ENCODE data around the gene SHB.
A peak's percentile ranks its signal among the peaks of the same experiment; 100 is the strongest.

The SHB gene

DNA sequence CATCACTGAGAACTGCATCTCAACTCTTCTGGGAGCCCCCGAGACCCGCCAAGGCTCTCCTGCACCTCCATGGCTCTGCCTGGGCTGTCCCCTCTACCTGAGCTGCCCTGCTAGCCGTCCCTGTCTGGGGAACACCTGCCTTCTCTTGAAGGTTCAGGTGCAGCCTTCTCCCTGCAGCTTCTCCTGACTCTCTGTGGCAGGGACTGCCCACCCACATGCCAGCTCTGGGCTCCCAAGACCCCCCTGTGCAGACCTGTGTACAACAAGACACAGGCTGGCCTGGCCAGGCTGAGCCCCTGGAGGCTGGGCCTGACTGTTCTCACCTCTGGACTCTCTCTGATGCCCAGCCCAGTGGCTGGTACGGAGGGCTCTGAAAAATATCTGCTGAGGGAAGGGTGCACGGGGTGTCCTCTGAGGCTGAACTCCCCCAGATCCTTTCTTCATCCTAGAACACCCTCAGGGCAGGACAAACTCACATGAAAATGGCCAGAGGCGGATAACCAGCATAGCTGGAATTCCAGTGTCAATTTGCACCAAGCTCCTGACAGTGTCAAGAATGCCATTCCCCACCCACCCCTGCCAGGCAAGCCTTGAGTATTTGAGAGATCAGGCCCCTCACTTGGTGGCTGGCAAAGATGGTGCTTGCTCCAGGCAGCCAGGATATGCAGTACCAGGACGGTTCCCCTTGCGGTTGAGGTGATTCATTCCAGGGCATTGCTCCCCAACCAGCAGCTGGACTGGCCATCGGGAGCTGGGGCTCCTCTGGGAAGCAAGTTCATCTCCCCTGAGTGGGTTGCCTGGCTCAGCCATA, 124.2 kb downstream of the SHB start:
- H3K9ac ChIP-seq (ENCODE audit: low read length): peak overlapping the region; percentile 22
- peaks cover 42% of the 10 kb centered on the region; the same call in 1 of the 2 replicates for H3K36me3 ChIP-seq (ENCODE audit: control insufficient read depth, insufficient read depth, low read length)
- no peaks in the 10 kb centered on the region for H3K9me3 ChIP-seq (ENCODE audit: control insufficient read depth, insufficient read depth, low read depth, low read length)
- H3K27ac ChIP-seq (ENCODE audit: low read depth, low read length): peak overlapping the region; percentile 57; the same call in 1 of the 2 replicates
- H3K4me1 ChIP-seq (ENCODE audit: control insufficient read depth, insufficient read depth, low read length): peaks cover 30% of the 10 kb centered on the region
- H3K27me3 ChIP-seq (ENCODE audit: control insufficient read depth, insufficient read depth, low read length): no peaks in the 10 kb centered on the region
- H3K4me3 ChIP-seq (ENCODE audit: low read depth, low read length): no peak overlapping the region

DNA sequence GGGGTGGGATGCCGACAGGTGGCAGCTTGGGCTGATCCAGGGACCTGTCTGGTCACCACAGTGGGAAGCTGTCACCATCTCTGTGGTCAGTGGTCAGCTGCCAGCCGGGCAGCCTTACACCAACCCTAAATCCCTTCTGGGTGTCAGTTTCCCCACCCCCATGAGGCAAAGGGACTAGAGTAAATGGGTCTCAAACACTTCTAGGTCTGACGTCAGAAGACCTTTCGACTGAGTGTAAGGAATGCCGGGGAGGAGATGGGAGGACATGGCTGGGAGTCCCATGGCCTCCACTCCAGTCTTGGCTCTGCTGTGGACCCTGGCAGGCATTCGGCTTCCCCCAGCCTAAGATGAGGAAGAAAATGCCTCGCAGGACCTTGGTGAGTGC, 124.8 kb downstream of the SHB start:
- Histone ChIP-seq H3K4me3 (ENCODE audit: low read depth, low read length) (no peak overlapping the region), H3K27me3 (ENCODE audit: control insufficient read depth, insufficient read depth, low read length) (no peaks in the 10 kb centered on the region), H3K36me3 (ENCODE audit: control insufficient read depth, insufficient read depth, low read length) (peaks cover 39% of the 10 kb centered on the region; the same call in 1 of the 2 replicates), H3K9me3 (ENCODE audit: control insufficient read depth, insufficient read depth, low read depth, low read length) (no peaks in the 10 kb centered on the region), H3K27ac (ENCODE audit: low read depth, low read length) (peak overlapping the region; percentile 25; the same call in 1 of the 2 replicates), H3K4me1 (ENCODE audit: control insufficient read depth, insufficient read depth, low read length) (peaks cover 31% of the 10 kb centered on the region), H3K9ac (ENCODE audit: low read length) (peak overlapping the region; percentile 34)

DNA sequence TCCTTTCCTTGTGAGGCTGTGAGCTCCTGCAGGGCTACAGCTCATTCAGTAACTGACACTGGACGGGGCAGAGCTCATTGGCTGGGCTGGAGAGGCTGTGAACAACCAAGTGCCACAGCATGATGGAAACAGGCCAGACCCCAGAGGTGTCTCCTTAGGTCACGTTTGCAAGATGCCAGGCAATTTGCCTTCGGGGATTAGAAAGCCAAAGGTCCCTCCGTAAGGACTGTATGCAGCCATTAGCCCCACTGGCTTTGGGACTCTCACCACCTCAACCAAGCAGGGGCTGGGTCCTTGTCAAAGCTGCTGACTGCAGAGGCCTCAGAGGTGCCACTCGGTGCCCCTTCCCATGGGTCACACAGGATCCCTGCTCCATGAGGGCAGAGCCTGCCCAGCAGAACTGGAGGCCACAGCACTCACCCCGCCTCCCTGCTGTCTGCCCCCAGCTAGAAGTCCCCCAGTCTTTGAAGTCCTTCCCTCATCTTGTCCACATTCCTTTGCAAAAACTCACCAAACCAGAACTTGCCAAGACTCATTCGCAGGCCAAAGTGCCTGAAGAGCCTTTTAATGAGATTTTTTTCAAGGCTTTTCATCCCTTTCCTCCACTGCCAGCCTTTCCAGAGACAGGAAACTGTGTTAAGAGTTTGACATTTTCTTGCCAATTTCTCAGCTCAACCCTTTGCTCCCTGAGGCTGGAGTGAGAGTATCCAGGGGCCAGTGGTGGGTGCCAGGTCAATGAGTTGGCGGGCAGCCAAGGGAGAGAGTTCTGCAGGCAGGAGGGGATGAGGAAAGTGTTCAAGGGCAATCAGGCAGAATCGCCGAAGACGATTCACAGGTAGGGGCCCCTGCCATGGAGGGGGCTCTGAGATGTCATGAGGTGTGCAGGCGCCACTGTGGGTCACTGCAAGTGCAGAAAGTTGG, 125.4 kb downstream of the SHB start:
- Histone ChIP-seq H3K4me1 (ENCODE audit: control insufficient read depth, insufficient read depth, low read length) (peaks cover 37% of the 10 kb centered on the region), H3K36me3 (ENCODE audit: control insufficient read depth, insufficient read depth, low read length) (peaks cover 36% of the 10 kb centered on the region; the same call in 1 of the 2 replicates), H3K27me3 (ENCODE audit: control insufficient read depth, insufficient read depth, low read length) (no peaks in the 10 kb centered on the region), H3K27ac (ENCODE audit: low read depth, low read length) (peak overlapping the region; percentile 25; the same call in 1 of the 2 replicates), H3K4me3 (ENCODE audit: low read depth, low read length) (no peak overlapping the region), H3K9me3 (ENCODE audit: control insufficient read depth, insufficient read depth, low read depth, low read length) (no peaks in the 10 kb centered on the region), H3K9ac (ENCODE audit: low read length) (no peak overlapping the region)

DNA sequence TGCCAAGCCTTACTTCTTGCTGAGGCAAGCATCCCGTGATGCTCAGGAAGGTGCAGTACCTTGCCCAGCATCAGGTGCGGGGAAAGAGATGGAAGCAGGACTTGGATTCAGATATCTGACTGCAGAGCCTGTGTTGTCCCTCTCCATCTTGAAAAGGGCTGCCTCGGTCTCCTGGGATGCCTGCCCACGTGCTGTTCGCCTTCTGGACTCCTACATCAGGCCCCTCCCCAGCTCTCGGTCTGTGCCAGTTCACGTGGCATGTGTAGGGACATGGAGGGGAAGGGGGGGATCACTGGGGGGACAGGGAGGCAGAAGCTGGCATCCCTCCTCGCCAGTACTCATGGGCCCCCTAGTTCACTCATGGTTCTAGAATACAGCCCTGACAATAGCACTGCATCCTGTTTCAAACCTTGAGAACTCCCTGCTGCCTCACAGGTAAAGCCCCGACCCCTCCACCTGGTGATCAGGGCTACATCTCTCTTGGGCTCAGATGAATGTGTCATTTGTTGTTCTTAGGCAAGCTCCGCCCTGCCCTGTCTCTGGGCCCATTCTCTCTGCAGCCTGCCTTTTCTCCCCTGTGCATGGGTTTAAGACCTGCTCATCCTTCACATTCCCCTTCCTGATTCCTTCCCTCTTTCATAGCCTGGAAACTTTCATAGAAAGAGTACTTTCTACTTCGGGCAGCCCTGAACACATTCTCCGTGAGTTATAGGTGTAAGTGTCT, 126.2 kb downstream of the SHB start:
- Histone ChIP-seq H3K9ac (ENCODE audit: low read length) (no peak overlapping the region), H3K36me3 (ENCODE audit: control insufficient read depth, insufficient read depth, low read length) (peaks cover 29% of the 10 kb centered on the region; the same call in 1 of the 2 replicates), H3K4me1 (ENCODE audit: control insufficient read depth, insufficient read depth, low read length) (peaks cover 45% of the 10 kb centered on the region), H3K4me3 (ENCODE audit: low read depth, low read length) (no peak overlapping the region), H3K9me3 (ENCODE audit: control insufficient read depth, insufficient read depth, low read depth, low read length) (no peaks in the 10 kb centered on the region), H3K27ac (ENCODE audit: low read depth, low read length) (no peak overlapping the region), H3K27me3 (ENCODE audit: control insufficient read depth, insufficient read depth, low read length) (no peaks in the 10 kb centered on the region)

DNA sequence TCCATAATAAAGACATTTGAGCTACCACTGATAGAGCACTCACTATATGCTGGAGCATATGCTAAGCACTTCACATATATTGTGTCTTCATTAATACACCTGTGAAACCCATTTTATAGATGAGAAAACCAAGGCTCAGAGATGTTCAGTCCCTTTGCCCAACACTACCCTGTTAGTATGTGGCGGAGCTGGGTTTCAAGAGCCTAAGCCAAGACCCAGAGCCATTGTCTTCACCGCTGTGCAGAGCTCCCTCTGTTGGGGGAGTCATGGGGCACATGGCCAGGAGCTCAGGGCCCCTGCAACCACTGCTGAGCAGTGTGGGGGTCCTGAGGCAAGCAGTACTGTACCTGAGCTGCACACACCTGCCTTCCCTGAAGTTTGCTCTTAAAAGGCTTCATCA, 127.8 kb downstream of the SHB start:
- H3K9me3 ChIP-seq (ENCODE audit: control insufficient read depth, insufficient read depth, low read depth, low read length): no peaks in the 10 kb centered on the region
- H3K4me1 ChIP-seq (ENCODE audit: control insufficient read depth, insufficient read depth, low read length): peaks cover 57% of the 10 kb centered on the region
- peaks cover 15% of the 10 kb centered on the region; the same call in 1 of the 2 replicates for H3K36me3 ChIP-seq (ENCODE audit: control insufficient read depth, insufficient read depth, low read length)
- H3K4me3 ChIP-seq (ENCODE audit: low read depth, low read length): no peak overlapping the region
- H3K9ac ChIP-seq (ENCODE audit: low read length): no peak overlapping the region
- H3K27me3 ChIP-seq (ENCODE audit: control insufficient read depth, insufficient read depth, low read length): no peaks in the 10 kb centered on the region
- H3K27ac ChIP-seq (ENCODE audit: low read depth, low read length): no peak overlapping the region

DNA sequence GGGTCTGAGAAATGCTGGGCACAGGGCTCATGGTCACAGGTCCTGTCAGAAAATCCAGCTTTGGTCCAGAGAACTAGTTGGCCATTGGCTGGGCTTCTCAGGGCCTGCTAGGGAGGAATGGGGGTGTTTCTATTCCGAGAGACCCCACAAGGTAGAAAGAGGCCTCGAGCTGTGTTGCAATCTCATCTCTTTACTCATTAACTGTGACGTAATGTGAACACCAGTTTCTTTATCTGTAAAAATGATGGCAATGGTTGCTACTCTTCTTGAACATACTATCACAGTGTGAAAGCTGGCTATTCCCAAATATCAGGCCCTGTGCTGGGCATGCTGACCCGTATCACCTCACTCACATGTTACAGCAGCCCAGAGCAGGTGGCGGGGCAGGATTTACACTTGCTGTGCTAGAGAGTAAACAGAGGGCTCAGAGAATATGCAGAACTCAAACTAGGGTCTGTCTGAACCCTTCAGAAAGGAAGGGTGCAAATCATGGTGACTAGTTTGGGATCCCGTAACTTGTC, 129.4 kb downstream of the SHB start:
- no peaks in the 10 kb centered on the region for H3K27me3 ChIP-seq (ENCODE audit: control insufficient read depth, insufficient read depth, low read length)
- peaks cover under 1% of the 10 kb centered on the region; the same call in 1 of the 2 replicates for H3K36me3 ChIP-seq (ENCODE audit: control insufficient read depth, insufficient read depth, low read length)
- H3K9me3 ChIP-seq (ENCODE audit: control insufficient read depth, insufficient read depth, low read depth, low read length): no peaks in the 10 kb centered on the region
- no peak overlapping the region for H3K4me3 ChIP-seq (ENCODE audit: low read depth, low read length)
- H3K27ac ChIP-seq (ENCODE audit: low read depth, low read length): no peak overlapping the region
- H3K9ac ChIP-seq (ENCODE audit: low read length): no peak overlapping the region
- peaks cover 43% of the 10 kb centered on the region; the same call in 1 of the 2 replicates for H3K4me1 ChIP-seq (ENCODE audit: control insufficient read depth, insufficient read depth, low read length)

DNA sequence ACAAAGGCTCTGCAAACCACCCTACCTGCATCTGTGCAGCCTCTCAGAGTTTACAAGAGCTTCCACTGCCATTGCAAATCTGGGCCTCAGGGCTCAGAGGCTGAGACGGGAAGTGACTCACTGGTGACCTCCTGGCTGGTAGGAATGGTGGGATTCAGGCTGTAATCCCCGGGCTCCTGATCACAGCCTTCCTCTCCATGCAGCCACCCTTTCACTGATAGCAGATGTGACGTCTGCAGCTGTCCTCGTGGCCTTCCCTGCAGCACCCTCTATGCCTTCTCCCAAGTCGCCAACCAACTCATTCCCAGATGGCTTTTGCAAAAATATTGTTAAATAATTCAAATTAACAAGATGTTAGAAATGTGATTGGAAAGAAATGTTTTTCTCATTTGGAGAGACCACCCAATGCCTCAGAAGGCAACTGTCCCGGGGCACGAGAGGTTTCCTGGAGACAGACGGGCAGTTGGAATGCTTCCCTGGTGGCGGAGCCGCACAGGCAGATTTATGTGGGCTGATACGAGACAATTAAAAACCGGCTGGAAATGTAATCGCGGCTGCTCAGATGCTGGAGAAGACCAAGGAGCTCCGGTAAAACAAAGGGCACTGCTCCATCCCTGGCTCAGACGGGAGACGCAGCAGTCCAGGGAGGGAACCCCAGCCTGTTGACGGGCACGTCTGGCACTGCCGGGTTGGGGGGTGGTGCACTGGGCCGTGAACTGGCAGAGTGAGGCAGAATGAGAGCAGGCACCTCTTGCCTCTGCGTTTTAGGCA, 130.7 kb downstream of the SHB start:
- Histone ChIP-seq H3K9ac (ENCODE audit: low read length) (peak overlapping the region; percentile 24), H3K36me3 (ENCODE audit: control insufficient read depth, insufficient read depth, low read length) (no peaks in the 10 kb centered on the region), H3K4me1 (ENCODE audit: control insufficient read depth, insufficient read depth, low read length) (peaks cover 30% of the 10 kb centered on the region; the same call in 1 of the 2 replicates), H3K4me3 (ENCODE audit: low read depth, low read length) (no peak overlapping the region), H3K9me3 (ENCODE audit: control insufficient read depth, insufficient read depth, low read depth, low read length) (no peaks in the 10 kb centered on the region), H3K27me3 (ENCODE audit: control insufficient read depth, insufficient read depth, low read length) (no peaks in the 10 kb centered on the region), H3K27ac (ENCODE audit: low read depth, low read length) (peak overlapping the region; percentile 46; the same call in 1 of the 2 replicates)

DNA sequence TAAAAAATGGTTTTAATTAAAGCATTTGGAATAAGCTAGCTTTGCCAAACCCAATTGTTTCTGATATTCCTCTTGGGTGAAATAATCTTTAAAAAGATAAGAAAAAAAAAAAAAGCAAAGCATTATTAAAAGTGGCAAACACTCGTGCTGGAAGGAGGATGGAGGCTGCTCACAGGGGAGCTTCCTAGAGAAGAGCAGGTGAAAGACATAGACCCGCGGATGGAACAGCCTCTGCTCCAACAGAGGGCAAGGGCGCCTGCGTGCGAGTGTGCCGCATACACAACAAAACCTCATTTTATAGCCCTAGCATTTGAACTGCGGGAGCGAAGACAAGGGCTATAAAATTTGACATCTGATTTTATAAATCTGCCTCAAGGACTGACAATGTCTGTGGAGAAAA, 131.7 kb downstream of the SHB start:
- H3K27me3 ChIP-seq (ENCODE audit: control insufficient read depth, insufficient read depth, low read length): no peaks in the 10 kb centered on the region
- no peaks in the 10 kb centered on the region for H3K36me3 ChIP-seq (ENCODE audit: control insufficient read depth, insufficient read depth, low read length)
- peaks cover 27% of the 10 kb centered on the region; the same call in 1 of the 2 replicates for H3K4me1 ChIP-seq (ENCODE audit: control insufficient read depth, insufficient read depth, low read length)
- no peaks in the 10 kb centered on the region for H3K9me3 ChIP-seq (ENCODE audit: control insufficient read depth, insufficient read depth, low read depth, low read length)
- peak overlapping the region; percentile 14 for H3K9ac ChIP-seq (ENCODE audit: low read length)
- H3K4me3 ChIP-seq (ENCODE audit: low read depth, low read length): no peak overlapping the region
- H3K27ac ChIP-seq (ENCODE audit: low read depth, low read length): peak overlapping the region; percentile 46; the same call in 1 of the 2 replicates

DNA sequence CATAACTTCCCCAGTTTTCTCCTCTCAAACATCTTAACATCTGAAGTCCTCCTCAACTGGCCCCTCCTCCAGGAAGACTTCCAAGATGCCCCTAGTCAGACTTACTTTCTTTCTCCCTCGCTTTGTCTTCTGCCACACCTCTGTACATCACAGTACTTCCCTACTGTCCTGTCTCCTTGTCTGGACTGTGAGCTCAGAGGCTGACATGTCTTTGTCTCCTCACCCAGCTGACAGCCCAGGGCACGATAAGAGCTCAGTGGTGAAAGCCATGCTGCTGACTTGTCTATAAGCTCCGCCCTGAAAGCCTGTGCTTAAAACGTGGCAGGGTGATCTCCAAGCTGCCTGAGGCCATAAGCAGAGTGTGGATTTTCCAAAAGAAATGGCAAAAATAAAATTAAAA, 132.1 kb downstream of the SHB start:
- peaks cover 27% of the 10 kb centered on the region; the same call in 1 of the 2 replicates for H3K4me1 ChIP-seq (ENCODE audit: control insufficient read depth, insufficient read depth, low read length)
- no peaks in the 10 kb centered on the region for H3K36me3 ChIP-seq (ENCODE audit: control insufficient read depth, insufficient read depth, low read length)
- no peak overlapping the region for H3K27ac ChIP-seq (ENCODE audit: low read depth, low read length)
- no peaks in the 10 kb centered on the region for H3K9me3 ChIP-seq (ENCODE audit: control insufficient read depth, insufficient read depth, low read depth, low read length)
- no peak overlapping the region for H3K9ac ChIP-seq (ENCODE audit: low read length)
- H3K27me3 ChIP-seq (ENCODE audit: control insufficient read depth, insufficient read depth, low read length): no peaks in the 10 kb centered on the region
- H3K4me3 ChIP-seq (ENCODE audit: low read depth, low read length): no peak overlapping the region

DNA sequence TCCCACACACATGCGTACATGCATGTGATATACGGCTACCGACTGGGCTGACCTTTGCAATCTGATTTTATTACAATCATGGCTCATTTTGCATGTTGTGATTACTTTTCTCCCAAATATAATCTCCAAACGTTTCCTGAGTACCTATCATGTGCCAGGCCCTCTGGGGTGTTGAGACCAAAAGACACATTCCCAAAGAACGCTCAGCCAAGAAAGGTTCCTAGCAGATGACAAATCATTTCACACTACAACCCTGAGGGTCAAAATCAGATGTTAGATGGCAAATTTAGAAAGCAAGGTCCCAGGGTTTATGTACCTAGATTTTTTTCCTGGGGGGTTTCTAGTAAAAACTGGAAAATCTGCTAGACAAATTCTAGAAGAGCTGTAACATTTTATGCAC, 132.7 kb downstream of the SHB start:
- no peaks in the 10 kb centered on the region for H3K27me3 ChIP-seq (ENCODE audit: control insufficient read depth, insufficient read depth, low read length)
- no peaks in the 10 kb centered on the region for H3K9me3 ChIP-seq (ENCODE audit: control insufficient read depth, insufficient read depth, low read depth, low read length)
- no peak overlapping the region for H3K9ac ChIP-seq (ENCODE audit: low read length)
- H3K27ac ChIP-seq (ENCODE audit: low read depth, low read length): no peak overlapping the region
- no peaks in the 10 kb centered on the region for H3K36me3 ChIP-seq (ENCODE audit: control insufficient read depth, insufficient read depth, low read length)
- H3K4me1 ChIP-seq (ENCODE audit: control insufficient read depth, insufficient read depth, low read length): peaks cover 27% of the 10 kb centered on the region; the same call in 1 of the 2 replicates
- no peak overlapping the region for H3K4me3 ChIP-seq (ENCODE audit: low read depth, low read length)
